NCI-H2029 (cell line): ENCODE data around the gene KIF21A.

Source experiments
- DNase-seq: peaks from one replicate; lab custom pipeline; 2025; lab: John Stamatoyannopoulos, UW

KIF21A gene

GRCh38 chr12:39389399-39390150 is 53.3 kb downstream of the KIF21A start:
- DNase-seq, result no peak

DNA sequence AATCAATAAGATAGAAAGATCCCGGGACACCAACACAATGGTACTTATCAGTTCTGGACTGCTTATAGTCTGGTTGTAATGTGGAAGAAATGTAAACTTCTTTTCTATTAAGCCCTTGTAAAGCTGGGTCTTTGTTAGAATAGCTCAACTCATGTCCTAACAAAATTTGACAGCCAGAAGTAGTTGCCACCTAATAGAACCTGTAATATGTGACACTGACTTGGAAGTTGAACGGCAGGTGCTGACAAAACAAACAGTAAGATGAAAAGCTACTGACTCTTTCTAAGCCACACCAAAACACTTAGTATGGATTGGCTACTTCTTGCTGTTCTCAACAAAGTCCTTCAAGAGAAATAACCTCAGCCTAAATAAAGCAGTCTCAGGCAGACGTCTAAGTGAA is 56.6 kb downstream of the KIF21A start:
- no peak for DNase-seq

- DNase-seq, result no peak
These were observed 59.8 kb downstream of the KIF21A start for GRCh38 chr12:39383114-39383513.

DNA sequence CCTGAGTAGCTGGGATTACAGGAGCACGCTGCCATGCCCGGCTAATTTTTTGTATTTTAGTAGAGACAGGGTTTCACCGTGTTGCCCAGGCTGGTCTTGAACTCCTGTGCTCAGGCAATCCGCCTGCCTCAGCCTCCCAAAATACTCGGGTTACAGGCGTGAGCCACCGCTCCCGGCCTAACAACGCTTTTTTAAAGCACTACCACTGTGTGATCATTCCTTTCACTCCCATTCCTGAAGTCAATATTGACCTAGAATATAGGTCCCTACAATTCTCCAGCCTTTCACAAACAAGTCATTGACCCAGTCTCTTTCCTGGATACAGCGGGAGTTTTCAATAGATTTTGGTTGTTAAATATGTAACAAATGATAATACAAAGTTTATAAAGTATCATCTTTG is 62.8 kb downstream of the KIF21A start:
- DNase-seq, result no peak

DNA sequence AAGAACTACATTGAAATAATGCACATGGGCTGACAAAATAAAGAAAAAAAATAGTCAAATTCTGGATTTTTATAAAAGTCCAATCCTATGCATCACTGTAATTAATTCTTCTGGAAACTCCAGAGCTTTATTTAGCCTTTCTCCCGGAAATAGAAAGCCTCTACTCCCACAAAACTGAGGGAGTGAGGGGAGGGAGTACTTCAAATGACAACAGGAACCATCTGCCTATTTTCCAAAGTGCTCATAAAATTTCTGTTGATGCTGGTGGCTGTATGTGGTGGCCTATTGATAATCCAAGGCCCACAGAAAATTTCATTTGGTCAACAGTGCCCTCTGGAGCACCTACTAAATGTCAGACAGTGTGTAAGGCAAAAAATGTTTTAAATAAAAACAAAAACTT is 64.6 kb downstream of the KIF21A start:
- no peak for DNase-seq

- no peak for DNase-seq
These were observed 67.6 kb downstream of the KIF21A start for GRCh38 chr12:39375206-39375808.

GRCh38 chr12:39372929-39373328 is 70.0 kb downstream of the KIF21A start:
- DNase-seq, result no peak

- no peak for DNase-seq
These were observed 70.6 kb downstream of the KIF21A start for GRCh38 chr12:39372204-39372925.

DNA sequence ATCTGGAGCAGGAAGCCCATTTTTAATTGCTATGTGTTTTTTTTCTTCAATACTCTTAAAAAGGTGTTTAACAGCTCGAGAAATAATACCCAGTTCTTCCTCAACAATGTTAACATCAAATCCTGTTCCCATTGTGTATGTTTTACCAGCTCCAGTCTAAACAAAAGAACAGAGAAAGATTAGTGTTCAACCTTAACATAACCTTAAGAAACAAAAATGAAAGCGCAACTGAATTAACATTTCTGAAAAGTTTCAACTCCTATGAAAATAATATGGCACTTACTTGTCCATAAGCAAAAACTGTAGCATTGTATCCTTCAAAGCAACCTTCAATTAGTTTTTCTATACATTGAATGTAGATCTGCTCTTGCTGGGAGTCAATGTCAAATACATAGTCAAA is 73.2 kb downstream of the KIF21A start:
- no peak for DNase-seq

DNA sequence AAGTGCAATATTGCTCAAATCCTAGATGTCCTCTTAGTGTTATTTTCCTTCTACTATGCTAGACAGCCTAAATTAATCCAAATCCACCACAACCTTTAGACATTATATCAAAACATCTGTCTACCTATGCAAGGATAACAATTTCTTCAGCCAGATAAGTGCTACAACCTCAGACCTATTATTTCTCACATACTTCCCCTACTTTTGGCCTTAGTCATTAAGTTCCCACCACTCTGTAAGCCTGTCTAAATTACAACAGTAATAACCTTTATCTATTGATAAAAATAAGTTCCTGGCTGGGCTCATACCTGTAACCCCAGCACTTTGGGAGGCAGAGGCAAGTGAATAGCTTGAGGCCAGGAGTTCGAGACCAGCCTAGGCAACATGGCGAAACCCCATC is 74.0 kb downstream of the KIF21A start:
- no peak for DNase-seq

DNA sequence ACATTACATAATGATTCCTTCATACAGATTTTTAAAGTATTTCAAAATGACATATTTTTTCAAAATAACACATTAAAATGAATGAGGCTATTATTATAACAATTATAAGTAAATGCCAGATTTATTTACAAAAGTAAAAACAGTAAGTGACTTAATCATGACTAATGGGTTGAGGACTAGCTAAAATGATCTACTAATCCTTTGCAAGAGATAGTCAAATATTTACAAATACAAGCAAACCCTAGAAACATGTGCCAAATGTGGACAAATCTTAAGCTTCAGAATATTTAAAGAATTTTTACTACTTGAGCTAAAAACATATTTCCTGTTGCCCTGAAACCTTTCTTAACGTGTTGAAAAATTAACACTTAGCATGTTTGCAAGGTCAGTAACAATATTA is 74.8 kb downstream of the KIF21A start:
- DNase-seq, result no peak

DNA sequence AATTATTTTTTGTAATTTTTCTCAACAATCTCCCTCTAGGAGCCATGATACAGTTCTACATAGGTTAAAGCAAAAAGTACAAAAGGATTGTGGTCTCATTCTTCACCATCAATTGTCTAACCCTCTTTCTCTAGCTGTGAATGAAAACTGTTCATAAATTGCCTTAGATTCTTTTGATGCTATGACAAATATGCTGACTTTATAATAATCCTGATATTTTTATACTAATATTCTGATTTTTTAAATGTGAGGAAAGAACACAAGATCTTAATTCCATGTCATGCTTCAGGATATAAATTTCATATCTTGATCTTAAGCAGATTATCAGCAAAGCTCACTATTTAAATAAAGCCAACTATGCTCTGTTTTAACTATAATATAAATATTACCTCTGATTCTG is 75.4 kb downstream of the KIF21A start:
- DNase-seq, result no peak

DNA sequence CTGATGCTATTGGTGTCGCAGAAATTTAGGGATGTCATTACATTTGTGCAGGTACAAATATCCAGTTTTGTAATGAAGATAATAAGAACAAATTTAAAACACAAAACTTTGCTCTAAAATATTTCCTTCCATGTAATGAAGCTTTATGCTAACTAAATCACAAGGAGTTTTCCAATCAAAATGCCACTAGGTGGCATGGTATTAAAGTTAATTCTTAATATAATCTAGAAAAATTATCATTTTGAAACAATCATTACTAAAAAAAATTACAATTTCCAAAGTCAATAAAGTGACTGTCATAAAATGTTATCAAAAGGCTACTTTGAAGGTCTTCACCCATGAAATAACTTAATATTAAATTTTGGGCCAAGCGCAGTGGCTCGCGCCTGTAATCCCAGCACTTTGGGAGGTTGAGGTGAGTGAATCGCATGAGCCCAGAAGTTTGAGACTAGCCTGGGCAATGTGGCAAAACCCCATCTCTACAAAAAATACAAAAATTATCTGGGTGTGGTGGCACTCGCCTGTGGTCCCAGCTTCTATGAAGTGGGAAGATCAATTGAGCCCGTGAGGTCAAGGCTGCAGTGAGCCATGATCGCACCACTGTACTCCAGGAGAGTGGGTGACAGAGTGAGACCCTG is 77.4 kb downstream of the KIF21A start:
- no peak for DNase-seq

GRCh38 chr12:39364196-39364595 is 78.7 kb downstream of the KIF21A start:
- DNase-seq, result no peak

- no peak for DNase-seq
These were observed 83.3 kb downstream of the KIF21A start for GRCh38 chr12:39359645-39360044.

DNA sequence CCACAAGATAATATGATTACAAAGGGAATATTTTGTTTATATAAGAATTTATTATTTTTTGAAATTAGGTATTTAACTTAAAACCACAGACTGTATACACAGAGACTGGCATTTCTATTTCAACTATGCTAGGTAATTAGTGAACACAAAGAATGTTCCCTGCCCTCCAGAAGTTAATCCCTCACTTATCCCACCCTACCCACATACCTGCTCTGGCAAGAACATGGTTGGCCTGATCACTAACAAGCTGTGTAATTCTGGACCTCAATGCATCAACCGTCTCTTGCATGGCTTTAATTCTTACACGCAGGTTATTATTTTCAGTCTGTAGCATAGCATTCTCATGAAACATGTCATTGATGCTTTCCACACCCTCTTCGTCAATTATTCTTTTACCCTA is 85.9 kb downstream of the KIF21A start:
- DNase-seq, result no peak

- no peak for DNase-seq
These were observed 87.1 kb downstream of the KIF21A start for GRCh38 chr12:39355841-39356240.

DNA sequence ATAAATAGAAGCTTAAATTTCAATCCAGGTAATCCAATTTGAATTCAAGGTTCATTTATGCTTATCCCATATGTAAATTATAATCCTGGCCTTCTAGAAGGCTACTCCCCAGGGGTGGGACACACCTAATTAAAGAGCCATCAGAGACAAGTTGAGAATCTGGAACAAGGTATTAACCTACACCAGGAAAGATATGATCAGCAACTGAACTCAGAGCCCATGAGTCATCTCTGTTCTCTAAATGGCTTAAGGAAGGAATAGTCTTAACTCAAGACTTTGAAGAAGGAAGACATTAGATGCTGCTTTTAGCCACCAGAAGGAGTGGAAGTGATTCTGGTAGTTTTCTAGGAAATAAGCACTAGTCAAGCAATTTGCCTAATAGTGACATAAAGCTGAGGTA is 88.0 kb downstream of the KIF21A start:
- no peak for DNase-seq

DNA sequence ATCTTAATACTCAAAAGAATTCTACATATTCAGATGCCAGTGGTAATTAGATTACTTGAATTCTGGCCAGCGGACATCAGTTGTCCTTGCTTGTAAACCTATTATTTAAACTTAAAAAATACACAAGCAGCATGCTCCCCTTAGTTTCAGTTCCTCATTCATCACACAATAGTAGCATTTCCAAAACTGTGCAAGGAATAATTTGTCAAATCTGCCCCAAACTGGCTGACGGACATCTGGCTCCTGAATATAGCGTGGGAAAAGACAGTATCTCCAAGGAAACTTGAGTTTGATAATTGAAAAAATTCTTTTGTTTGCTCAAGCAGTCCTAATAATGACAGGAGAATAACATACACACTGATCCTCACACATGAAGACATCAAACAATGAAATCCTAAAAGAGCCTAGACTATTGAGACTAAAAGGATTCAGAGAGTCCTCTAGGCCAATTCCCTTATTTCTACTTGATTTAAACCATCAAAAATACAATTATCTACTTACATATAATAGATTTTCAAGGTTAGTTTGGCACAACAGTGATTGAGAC is 90.4 kb downstream of the KIF21A start:
- no peak for DNase-seq

DNA sequence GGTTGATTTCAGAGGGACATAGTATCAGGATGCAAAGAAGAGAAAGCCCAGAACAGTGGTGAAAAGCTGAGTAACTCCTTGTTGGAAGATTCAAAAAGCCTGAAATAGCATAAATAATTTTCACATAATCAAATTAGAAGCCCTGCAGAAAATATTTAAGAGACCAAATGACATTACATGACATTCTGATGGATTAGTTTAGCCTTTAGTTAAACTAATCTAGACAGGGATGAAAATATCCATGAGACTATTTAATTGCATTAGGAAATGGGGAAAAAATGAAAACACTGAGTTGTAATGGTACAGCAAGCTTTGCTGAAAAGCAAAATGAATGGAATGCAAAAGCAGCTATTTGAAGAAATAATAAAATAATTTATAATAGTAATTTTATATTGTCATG is 91.8 kb downstream of the KIF21A start:
- no peak for DNase-seq

DNA sequence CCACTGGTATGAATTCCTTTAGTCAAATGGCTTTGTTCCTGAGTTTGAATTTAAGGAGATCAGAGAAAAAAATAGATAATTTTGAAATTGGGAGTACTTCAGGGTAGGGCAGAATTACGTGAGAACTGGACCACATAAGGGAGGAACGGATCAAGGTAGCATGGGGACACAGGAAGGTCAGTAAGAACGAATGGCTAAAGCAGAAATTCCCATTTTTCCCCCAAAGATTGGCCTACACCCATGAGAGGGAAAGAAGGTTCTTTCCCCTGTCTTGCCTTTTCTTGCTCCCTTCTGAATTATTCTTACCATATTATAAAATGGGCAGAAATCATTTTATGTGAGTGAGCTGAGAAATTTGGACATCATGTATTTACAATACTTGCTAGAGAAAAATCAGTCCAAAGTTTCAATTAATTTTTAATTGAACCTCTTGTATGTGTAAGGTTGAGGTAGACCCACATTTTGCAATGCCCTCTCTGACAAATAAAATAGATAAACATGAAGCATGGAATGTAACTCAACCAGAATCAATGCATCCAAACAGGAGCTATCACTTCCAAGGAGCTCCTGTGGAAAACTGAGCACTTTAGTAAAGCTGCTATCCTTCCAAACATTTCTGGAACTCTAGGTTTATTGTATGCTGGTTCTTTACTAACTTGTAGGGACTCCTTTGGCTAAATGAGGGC is 93.8 kb downstream of the KIF21A start:
- DNase-seq, result no peak

GRCh38 chr12:39348523-39348922 is 94.4 kb downstream of the KIF21A start:
- DNase-seq, result no peak
